Heart left ventricle (tissue), 16 donors: ENCODE data around the gene RHBDL3. TPM values are rescaled to one million over a fixed set of nuclear protein-coding genes. Genes with fewer than 3 reads are reported as not detected.

Source experiments
- ATAC-seq, 4 donors: fragments of 200-7000 bp; cut with Tn5 transposase; one replicate each; pipeline ENCODE4 v1.9.1; 2020 to 2022; ENCODE audit warnings: moderate library complexity in 4 of 4, mild to moderate bottlenecking in 3 of 4, moderate number of reproducible peaks in 1 of 4
- DNase-seq, 5 donors: peaks; one replicate each; pipeline ENCODE4 v3.0.0-alpha.2; 2020
- H3K27ac ChIP-seq, 12 donors: fragments of 200-600 bp; sonication (generic) in 4 of 12; one replicate each; pipeline versions ENCODE4 v1.5.0 to v1.8.0; 2016 to 2022; ENCODE audit warnings: mild to moderate bottlenecking in 2 of 12
- H3K27me3 ChIP-seq, 9 donors: fragments of 200-600 bp; sonication (generic) in 2 of 9; one replicate each; pipeline versions ENCODE4 v1.5.1 to v1.8.0; 2016 to 2022; ENCODE audit warnings: mild to moderate bottlenecking in 3 of 9
- H3K36me3 ChIP-seq, 9 donors: fragments of 200-600 bp; sonication (generic) in 2 of 9; one replicate each; pipeline versions ENCODE4 v1.5.0 to v1.8.0; 2018 to 2022; ENCODE audit warnings: mild to moderate bottlenecking in 2 of 9
- H3K4me1 ChIP-seq, 12 donors: fragments of 200-600 bp; sonication (generic) in 4 of 12; one replicate each; pipeline versions ENCODE4 v1.5.0 to v1.8.0; 2016 to 2022; ENCODE audit warnings: mild to moderate bottlenecking in 3 of 12
- H3K4me3 ChIP-seq, 12 donors: fragments of 200-600 bp; sonication (generic) in 4 of 12; one replicate each; pipeline versions ENCODE4 v1.5.0 to v1.8.0; 2017 to 2022; ENCODE audit warnings: mild to moderate bottlenecking in 9 of 12, moderate library complexity in 4 of 12
- H3K9me3 ChIP-seq, 12 donors: fragments of 200-600 bp; sonication (generic) in 4 of 12; one replicate each; pipeline versions ENCODE4 v1.5.0 to v1.8.0; 2016 to 2022; ENCODE audit warnings: mild to moderate bottlenecking in 1 of 12
- CTCF ChIP-seq, 12 donors: fragments of 200-600 bp; sonication (generic) in 4 of 12; IDR thresholded peaks; one replicate each; pipeline versions ENCODE4 v1.5.0 to v1.8.0; 2018 to 2022; ENCODE audit warnings: antibody characterized with exemption in 12 of 12, mild to moderate bottlenecking in 5 of 12
- POLR2A ChIP-seq, 2 donors: fragments of 450-650 bp; IDR thresholded peaks; one replicate each; pipeline ENCODE4 v1.6.1; 2017; ENCODE audit warnings: antibody characterized with exemption in 2 of 2, mild to moderate bottlenecking in 2 of 2, moderate library complexity in 2 of 2
- WGBS, 4 donors: extraction: QIAGEN DNeasy Blood & Tissue Kit in 2 of 4; methylation state at CpG; one replicate each; pipeline versions ENCODE4 v1.1.5 to v1.1.7; 2013 to 2018; 5-methylcytosine and 5-hydroxymethylcytosine counted together
- intact Hi-C, 10 donors: fragments of 100-400 bp; cut with DNase I; formaldehyde crosslinking; loops; one replicate each; pipeline versions ENCODE4 v1.11.1 to v1.14.2; 2022
- polyA plus RNA-seq, 2 donors: library from polyadenylated mRNA; stranded (reverse); fragments of 200-250 nt; gene quantifications; one replicate each; pipeline ENCODE4 v1.2.3, GENCODE V29; 2013
- total RNA-seq, 9 donors: library from RNA; depleted of rRNA in 2 of 9; stranded (reverse); fragments of >200 nt in 2 of 9; fragmentation: NEBNext Ultra II Directional in 3 of 9; extraction: Animal tissue kit (Norgen Biotek cat#: 25700) in 3 of 9; gene quantifications; one replicate each; pipeline versions ENCODE4 v1.1.0 to v1.2.4, GENCODE V29; 2016 to 2023
- donor health status: ischemic (EF 13 %, LVEDD 7.1; RV severe dilation, severe dysfunction).
- donor health status: healthy with polysubstance abuse.
- donor health status: DM: no; HTN: yes; CAD: no.
- donor health status: DM: no; HTN: no; CAD: no.
- donor health status: ischemic (EF 25% LVEDD 6.9; RV normal size, moderate dysfunction).
- donor health status: ischemic (EF 25% LVEDD 5.7; RV mildly dilated, moderate dysfunction).
- donor health status: healthy.
- donor health status: DM: yes; HTN: yes; CAD: no.
- donor health status: ischemic (EF 35%, LVEDD 5.7; RV mildly dilated, moderate dysfunction).
- donor health status: nonischemic (EF 11% LVEDD 7.7; RV severe dilation, severe dysfunction).
- donor health status: DM: yes; HTN: yes; CAD: no.
- donor health status: PGD.
- donor health status: ischemic (EF 29% LVEDD 5.4; RV normal size, mild dysfunction).
- donor health status: nonischemic (EF 23%, LVEDD 6.1; RV moderate dilation, normal function).

The RHBDL3 gene
- total and polyA plus RNA-seq, 11 donors: 0.05 to 4.8 (median 0.36) TPM

GRCh38 chr17:32226886-32227285 lies 38.7 kb upstream of the RHBDL3 start:
- DNase-seq: no peak
- Histone ChIP-seq H3K36me3 (peaks cover 0 to 66% (median 31%) of the 10 kb centered on the region in 9 donors), H3K27me3 (no peaks in the 10 kb centered on the region), H3K4me3 (no peak overlapping the region), H3K4me1 (no peaks in the 10 kb centered on the region), H3K27ac (no peak overlapping the region), H3K9me3 (no peaks in the 10 kb centered on the region)
- no peak for ATAC-seq
- intact Hi-C loops: no loop called here
- TF ChIP-seq POLR2A (IDR thresholded peaks at IDR 0.05): no peak
- no peak for TF ChIP-seq CTCF (IDR thresholded peaks at IDR 0.05)
- WGBS, 4 donors: 70 to 75% (median 74%) methylated on average over 3 of the region's 3 CpGs

- Histone ChIP-seq H3K27ac (no peak overlapping the region), H3K4me1 (no peaks in the 10 kb centered on the region), H3K9me3 (no peaks in the 10 kb centered on the region), H3K36me3 (peaks cover 0 to 55% (median 26%) of the 10 kb centered on the region in 9 donors), H3K27me3 (no peaks in the 10 kb centered on the region), H3K4me3 (no peak overlapping the region)
- intact Hi-C loops: no loop called here
- 73 to 78% (median 77%) methylated on average over 9 of the region's 9 CpGs for WGBS, 4 donors
- DNase-seq (no peak), ATAC-seq (no peak)
- no peak for TF ChIP-seq CTCF (IDR thresholded peaks at IDR 0.05)
- no peak for TF ChIP-seq POLR2A (IDR thresholded peaks at IDR 0.05)
These were observed 37.7 kb upstream of the RHBDL3 start for GRCh38 chr17:32227910-32228309.

- 69 to 94% (median 92%) methylated on average over 2 of the region's 2 CpGs for WGBS, 4 donors
- Histone ChIP-seq H3K27ac (no peak overlapping the region), H3K9me3 (no peaks in the 10 kb centered on the region), H3K4me1 (peaks cover 0 to 3% (median 0%) of the 10 kb centered on the region in 12 donors), H3K36me3 (no peaks in the 10 kb centered on the region), H3K4me3 (no peak overlapping the region), H3K27me3 (no peaks in the 10 kb centered on the region)
- DNase-seq: no peak
- no peak for TF ChIP-seq POLR2A (IDR thresholded peaks at IDR 0.05)
- no peak for TF ChIP-seq CTCF (IDR thresholded peaks at IDR 0.05)
- no peak for ATAC-seq
- intact Hi-C loops: no loop called here
These were observed 30.0 kb upstream of the RHBDL3 start for GRCh38 chr17:32235588-32235987.

- TF ChIP-seq POLR2A (IDR thresholded peaks at IDR 0.05) (no peak), CTCF (IDR thresholded peaks at IDR 0.05) (no peak)
These were observed 26.2 kb upstream of the RHBDL3 start for GRCh38 chr17:32239456-32239855.

More at GRCh38 chr17:32239456-32239855, 26.2 kb upstream of the RHBDL3 start:
- no peaks in the 10 kb centered on the region for H3K27me3 ChIP-seq
- no peaks in the 10 kb centered on the region for H3K9me3 ChIP-seq
- DNase-seq: no peak
- no peaks in the 10 kb centered on the region for H3K36me3 ChIP-seq
- peaks cover 0 to 15% (median 0%) of the 10 kb centered on the region in 12 donors for H3K4me1 ChIP-seq
- no peak for ATAC-seq
- H3K27ac ChIP-seq: no peak overlapping the region
- 69 to 88% (median 79%) methylated on average over 2 of the region's 2 CpGs for WGBS, 4 donors
- intact Hi-C loops: no loop called here
- H3K4me3 ChIP-seq: no peak overlapping the region
